NCI-H1436 (cell line): ENCODE measurements around the gene TMC7.

ENCODE experiments used
- DNase-seq: peaks from one replicate; lab custom pipeline; 2025; lab: John Stamatoyannopoulos, UW

Gene TMC7

GRCh38 chr16:19090916-19091315 is 107.2 kb downstream of the TMC7 start:
- DNase-seq, result no peak

DNA sequence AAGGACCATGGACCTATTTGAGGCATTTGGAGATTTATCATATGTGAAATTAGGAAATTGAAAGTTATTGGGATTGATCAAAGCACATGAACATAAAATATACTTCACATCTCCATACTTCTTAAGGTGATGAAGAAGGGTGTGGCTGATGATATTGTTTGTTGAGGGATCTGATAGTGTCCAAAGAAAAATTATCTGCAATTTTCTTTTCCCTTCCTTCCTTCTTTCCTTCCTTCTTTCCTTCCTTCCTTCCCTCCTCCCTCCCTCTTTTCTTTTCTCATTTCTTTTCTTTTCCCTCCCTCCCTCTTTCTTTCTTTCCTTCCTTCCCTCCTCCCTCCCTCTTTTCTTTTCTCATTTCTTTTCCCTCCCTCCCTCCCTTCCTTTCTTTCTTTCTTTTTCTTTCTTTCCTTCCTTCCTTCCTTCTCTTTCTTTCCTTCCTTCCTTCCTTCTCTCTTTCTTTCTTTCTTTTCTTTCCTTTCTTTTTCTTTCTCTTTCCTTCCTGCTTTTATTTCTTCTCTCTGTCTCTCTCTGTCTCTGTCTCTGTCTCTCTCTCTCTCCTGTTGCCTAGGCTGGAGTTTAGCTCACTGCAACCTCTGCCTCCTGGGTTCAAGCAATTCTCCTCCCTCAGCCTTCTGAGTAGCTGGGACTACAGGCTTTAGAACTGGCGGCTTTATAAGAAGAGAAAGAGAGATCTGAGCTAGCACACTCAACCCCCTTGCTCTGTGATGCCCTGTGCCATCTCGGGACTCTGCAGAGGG is 109.1 kb downstream of the TMC7 start:
- no peak for DNase-seq

DNA sequence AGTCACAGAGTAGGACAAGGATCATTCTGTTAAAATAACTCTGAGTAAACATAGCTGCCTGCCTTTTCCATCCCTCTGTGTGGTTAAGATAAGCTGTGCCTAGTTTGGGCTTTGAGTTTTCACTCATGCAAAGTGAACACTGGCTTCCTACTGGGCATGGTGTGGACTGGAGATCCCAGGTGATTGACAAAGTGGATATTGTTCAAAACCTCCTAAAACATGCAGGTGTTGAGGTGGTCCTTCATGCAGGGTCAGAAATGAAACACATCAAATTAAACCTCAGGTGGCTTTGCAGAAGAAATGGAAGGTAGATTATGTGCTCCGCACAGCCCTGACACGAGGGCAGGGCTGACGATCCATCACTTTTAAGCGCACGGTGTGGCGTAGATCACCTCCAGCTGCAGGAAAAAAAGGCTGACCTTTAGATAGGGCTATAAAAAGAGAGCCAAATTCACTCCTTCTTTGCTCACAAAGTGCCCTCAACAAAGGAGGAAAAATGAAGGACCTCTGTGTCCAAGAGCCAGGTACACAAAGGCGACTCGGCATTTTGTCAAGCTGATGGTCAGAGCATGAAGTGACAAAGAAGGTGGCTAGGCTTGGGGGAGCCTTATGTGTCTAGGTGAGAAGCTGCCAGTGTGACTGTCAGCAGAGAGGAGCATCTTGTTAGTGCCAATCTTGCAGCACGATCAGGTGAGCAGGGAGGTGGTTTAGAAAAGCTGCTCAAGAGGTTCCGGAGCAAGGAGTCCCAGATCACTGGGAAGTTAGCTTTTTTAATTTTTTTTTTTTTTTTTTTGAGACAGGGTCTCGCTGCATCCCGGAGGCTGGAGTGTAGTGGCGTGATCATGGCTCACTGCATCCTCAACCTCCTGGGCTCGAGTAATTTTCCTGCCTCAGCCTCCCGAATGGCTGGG is 110.2 kb downstream of the TMC7 start:
- DNase-seq, result no peak

- DNase-seq, result no peak
Observed at GRCh38 chr16:19094542-19095365, 111.0 kb downstream of the TMC7 start.

DNA sequence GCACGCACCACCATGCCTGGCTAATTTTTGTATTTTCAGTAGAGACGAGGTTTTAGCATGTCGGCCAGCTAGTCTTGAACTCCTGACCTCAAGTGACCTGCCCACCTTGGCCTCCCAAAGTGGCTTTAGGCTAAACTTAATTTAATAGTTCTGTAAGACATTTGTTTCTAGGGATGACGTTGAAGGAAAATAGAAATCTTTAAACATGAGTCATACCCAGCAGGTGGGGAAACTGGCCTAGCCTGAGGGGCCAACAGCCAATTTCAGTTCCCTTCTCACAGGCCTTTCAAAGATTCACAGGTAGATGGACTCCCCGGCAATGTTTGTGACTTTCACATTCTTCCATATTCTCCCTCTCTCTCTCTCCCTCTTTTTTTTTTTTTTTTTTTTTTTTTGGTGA is 111.9 kb downstream of the TMC7 start:
- no peak for DNase-seq

DNA sequence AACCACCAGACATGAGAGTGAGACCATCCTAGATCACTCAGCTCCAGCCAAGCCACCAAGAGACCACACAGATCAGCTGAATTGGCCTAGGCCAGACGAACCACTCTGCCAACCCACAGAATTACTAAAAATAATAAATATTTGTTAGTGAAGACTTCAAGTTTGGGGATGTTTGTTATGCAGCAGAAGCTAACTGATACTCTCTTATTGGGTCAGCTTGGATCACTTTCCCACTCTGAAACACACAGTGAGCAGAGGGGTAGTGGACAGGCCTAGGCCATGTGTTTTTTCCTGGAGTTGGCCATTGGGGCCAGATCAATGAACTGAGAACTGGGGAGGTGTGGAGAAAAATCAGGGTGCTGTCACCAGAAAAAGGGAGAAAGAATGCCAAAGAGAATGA is 114.4 kb downstream of the TMC7 start:
- no peak for DNase-seq

GRCh38 chr16:19102187-19102872 is 118.6 kb downstream of the TMC7 start:
- DNase-seq, result no peak

DNA sequence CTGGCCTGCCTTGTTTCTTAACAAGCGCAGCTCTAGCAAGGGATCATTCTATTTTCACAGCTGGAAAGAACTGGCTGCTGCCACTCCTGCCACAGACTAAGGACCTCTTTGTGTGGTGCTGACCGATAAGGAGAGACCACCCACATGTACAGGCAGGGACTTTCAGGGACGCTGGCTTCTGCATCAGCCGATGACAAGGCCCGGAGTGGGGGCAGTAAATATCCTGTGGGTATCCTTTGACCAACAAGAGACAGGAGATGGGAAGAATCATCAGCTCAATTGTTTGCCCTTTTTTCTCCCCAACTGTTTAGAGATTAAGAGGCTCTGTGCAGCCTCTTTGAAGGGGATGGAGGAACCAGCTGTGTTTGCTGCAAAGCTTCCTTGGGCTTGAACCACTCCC is 120.9 kb downstream of the TMC7 start:
- DNase-seq, result no peak

- no peak for DNase-seq
Observed at GRCh38 chr16:19105131-19105530, 121.4 kb downstream of the TMC7 start.

DNA sequence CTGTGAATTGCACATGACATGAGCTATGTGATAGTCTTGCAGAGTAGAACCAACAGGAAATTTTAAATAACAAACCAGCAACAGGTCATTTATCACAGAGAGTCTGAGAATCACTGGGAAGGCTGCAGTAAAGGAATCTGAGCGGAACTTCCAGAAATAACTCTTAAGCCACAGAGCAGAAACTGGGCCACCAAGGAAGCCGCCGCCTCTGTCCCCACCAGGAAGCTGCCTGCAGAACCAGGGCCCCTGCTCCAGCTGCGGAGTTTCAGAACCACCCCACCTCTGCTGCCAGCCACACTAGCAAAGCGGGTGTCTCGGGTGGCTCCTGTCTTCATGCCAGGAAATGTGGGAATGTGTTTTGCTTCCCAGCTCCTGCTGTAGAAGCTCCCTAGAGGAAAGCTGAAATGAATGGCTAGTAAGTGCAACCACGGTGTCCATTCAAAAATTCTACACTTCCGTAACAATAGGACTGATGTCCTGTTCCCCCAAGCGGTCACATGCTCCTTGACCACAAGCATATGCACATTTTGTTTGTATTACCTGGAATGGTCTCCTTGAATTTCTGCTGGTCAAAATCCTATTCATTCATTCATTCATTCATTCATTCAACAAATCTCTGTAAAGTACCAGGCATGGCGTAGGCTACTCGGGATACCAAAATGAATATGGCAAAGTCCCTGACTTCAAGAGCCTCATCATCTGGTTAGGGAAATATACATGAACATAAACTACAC is 122.3 kb downstream of the TMC7 start:
- DNase-seq, result no peak

GRCh38 chr16:19106625-19107020 is 122.9 kb downstream of the TMC7 start:
- no peak for DNase-seq

DNA sequence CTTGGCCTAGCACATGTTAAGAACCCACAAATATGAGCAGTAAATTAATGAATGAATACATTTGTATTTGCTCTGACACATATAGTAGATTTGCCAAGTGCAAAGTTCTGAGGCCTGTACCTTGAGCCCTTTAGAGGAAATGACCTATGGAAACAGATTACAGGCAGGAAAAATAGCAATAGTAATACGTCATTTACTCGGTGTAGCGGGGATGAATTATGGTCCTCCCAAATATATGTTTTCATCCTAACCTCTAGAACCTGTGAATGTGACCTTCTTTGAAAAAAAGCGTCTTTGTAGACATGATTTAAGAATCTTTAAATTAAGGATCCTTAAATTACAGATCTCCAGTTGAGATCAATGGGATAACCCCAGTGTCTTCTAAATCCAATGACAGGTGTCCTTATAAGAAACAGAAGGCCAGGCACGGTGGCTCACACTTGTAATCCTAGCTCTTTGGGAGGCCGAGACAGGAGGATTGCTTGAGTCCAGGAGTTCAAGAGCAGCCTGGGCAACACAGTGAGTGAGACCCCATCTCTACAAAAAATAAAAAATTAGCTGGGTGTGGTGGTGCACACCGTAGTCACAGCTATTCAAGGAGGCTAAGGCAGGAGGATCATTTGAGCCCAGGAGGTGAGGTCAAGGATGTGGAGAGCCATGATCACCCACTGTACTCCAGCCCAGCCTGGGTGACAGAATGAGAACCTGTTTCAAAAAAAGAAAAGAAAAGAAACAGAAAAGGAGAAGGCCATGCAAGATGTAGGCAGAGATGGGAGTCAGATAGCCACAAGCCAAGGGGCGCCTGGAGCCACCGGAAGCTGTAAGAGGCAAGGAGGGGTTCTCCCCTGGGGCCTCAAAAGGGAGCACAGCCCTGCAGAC is 124.9 kb downstream of the TMC7 start:
- DNase-seq, result no peak

DNA sequence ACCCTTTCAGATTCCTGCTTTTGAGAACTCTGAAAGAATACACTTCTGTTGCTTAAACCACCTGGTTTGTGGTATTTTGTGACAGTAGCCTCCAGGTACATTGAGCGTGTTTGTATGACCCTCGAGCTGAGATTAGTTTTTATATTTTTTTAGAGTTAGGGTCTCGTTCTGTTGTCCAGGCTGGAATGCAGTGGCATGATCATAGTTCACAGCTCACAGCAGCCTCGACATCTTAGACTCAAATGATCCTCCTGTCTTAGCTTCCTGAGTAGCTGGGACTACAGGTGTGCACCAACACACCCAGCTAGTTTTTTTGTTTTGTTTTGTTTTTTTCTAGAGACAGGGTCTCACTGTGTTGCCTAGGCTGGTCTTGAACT is 125.5 kb downstream of the TMC7 start:
- DNase-seq, result no peak

- DNase-seq, result no peak
Observed at GRCh38 chr16:19110537-19111360, 127.0 kb downstream of the TMC7 start.

DNA sequence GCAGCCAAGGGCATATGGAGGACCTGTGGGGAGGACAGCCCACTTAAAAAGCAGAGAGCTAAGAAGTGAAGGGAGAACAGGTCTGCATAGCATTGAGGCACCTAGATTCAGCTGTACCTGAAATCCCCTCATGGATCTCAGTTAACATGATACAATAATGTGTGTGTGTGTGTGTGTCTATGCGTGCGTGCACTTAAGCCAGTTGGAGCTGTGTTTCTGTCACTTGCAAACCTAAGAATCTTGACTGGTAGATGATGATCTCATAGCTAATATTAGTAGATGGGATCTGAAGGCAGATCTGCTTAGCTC is 128.3 kb downstream of the TMC7 start:
- no peak for DNase-seq
